WTC11 (cell line): ENCODE measurements around the gene TFAP2B. TPM values are rescaled to one million over a fixed set of nuclear protein-coding genes. Genes with fewer than 3 reads are reported as not detected.

Experiments
- ATF1 ChIP-seq: sonication (generic); formaldehyde crosslinking; IDR thresholded peaks from 2 replicates; pipeline ENCODE4 v1.8.1; 2023; ENCODE audit warnings: mild to moderate bottlenecking, moderate library complexity, missing genetic modification reagents
- ATF2 ChIP-seq: sonication (generic); formaldehyde crosslinking; IDR thresholded peaks from 2 replicates; pipeline ENCODE4 v1.8.1; 2022; ENCODE audit warnings: low read depth, missing genetic modification reagents, borderline replicate concordance
- ATF3 ChIP-seq: sonication (generic); formaldehyde crosslinking; conservative IDR thresholded peaks from 2 replicates; pipeline ENCODE4 v1.8.1; 2022; ENCODE audit warnings: mild to moderate bottlenecking, missing genetic modification reagents
- CDX4 ChIP-seq: fragments of 250-450 bp; sonication (Bioruptor Pico); IDR thresholded peaks from 2 replicates; pipeline ENCODE4 v1.9.0; 2021; ENCODE audit warnings: moderate library complexity, mild to moderate bottlenecking, inconsistent platforms, borderline replicate concordance
- CREM ChIP-seq: sonication (generic); formaldehyde crosslinking; IDR thresholded peaks from 2 replicates; pipeline ENCODE4 v1.8.1; 2022; ENCODE audit warnings: mild to moderate bottlenecking, missing genetic modification reagents, moderate library complexity
- ELF4 ChIP-seq: sonication (generic); formaldehyde crosslinking; IDR thresholded peaks from 2 replicates; pipeline ENCODE4 v1.8.1; 2022; ENCODE audit warnings: low read depth, mild to moderate bottlenecking, moderate library complexity, missing genetic modification reagents
- FOXP4 ChIP-seq: sonication (generic); formaldehyde crosslinking; IDR thresholded peaks from 2 replicates; pipeline ENCODE4 v1.8.0; 2022; ENCODE audit warnings: mild to moderate bottlenecking, missing genetic modification reagents
- GABPB1 ChIP-seq: sonication (generic); formaldehyde crosslinking; IDR thresholded peaks from 2 replicates; pipeline ENCODE4 v1.8.1; 2023; ENCODE audit warnings: mild to moderate bottlenecking, missing genetic modification reagents
- IRF2 ChIP-seq: sonication (generic); formaldehyde crosslinking; IDR thresholded peaks from 2 replicates; pipeline ENCODE4 v1.8.0; 2022; ENCODE audit warnings: low read depth, missing genetic modification reagents, borderline replicate concordance
- MAX ChIP-seq: sonication (generic); formaldehyde crosslinking; IDR thresholded peaks from 2 replicates; pipeline ENCODE4 v1.8.0; 2022; ENCODE audit warnings: mild to moderate bottlenecking, missing genetic modification reagents
- NFATC4 ChIP-seq: fragments of 250-450 bp; sonication (Bioruptor Pico); IDR thresholded peaks from 2 replicates; pipeline ENCODE4 v1.9.0; 2021; ENCODE audit warnings: mild to moderate bottlenecking
- NR1H2 ChIP-seq: sonication (generic); formaldehyde crosslinking; IDR thresholded peaks from 2 replicates; pipeline ENCODE4 v1.9.0; 2021; ENCODE audit warnings: mild to moderate bottlenecking, moderate library complexity, missing genetic modification reagents
- OVOL2 ChIP-seq: fragments of 250-450 bp; sonication (Bioruptor Pico); IDR thresholded peaks from 2 replicates; pipeline ENCODE4 v1.9.0; 2021; ENCODE audit warnings: mild to moderate bottlenecking, borderline replicate concordance
- PRDM15 ChIP-seq: sonication (generic); formaldehyde crosslinking; IDR thresholded peaks from 2 replicates; pipeline ENCODE4 v1.8.0; 2022; ENCODE audit warnings: missing genetic modification reagents
- STAT6 ChIP-seq: sonication (generic); formaldehyde crosslinking; conservative IDR thresholded peaks from 2 replicates; pipeline ENCODE4 v1.8.1; 2023; ENCODE audit warnings: mild to moderate bottlenecking, low read depth, missing genetic modification reagents, moderate library complexity
- TP53 ChIP-seq: sonication (generic); formaldehyde crosslinking; IDR thresholded peaks from 2 replicates; pipeline ENCODE4 v1.8.1; 2023; ENCODE audit warnings: mild to moderate bottlenecking, missing genetic modification reagents
- ZBTB43 ChIP-seq: sonication (generic); formaldehyde crosslinking; IDR thresholded peaks from 2 replicates; pipeline ENCODE4 v1.8.1; 2023; ENCODE audit warnings: mild to moderate bottlenecking, missing genetic modification reagents
- ZNF232 ChIP-seq: sonication (generic); formaldehyde crosslinking; IDR thresholded peaks from 2 replicates; pipeline ENCODE4 v1.8.0; 2022; ENCODE audit warnings: mild to moderate bottlenecking, missing genetic modification reagents
- ZNF396 ChIP-seq: fragments of 250-450 bp; sonication (Bioruptor Pico); IDR thresholded peaks from 2 replicates; pipeline ENCODE4 v1.8.0; 2021; ENCODE audit warnings: mild to moderate bottlenecking, moderate library complexity, borderline replicate concordance
- ZNF416 ChIP-seq: fragments of 250-450 bp; sonication (Bioruptor Pico); IDR thresholded peaks from 2 replicates; pipeline ENCODE4 v1.9.0; 2021; ENCODE audit warnings: mild to moderate bottlenecking, inconsistent platforms
- ZNF423 ChIP-seq: fragments of 250-450 bp; sonication (Bioruptor Pico); IDR thresholded peaks from 2 replicates; pipeline ENCODE4 v2.1.2; 2022; ENCODE audit warnings: mild to moderate bottlenecking, moderate library complexity
- ZNF671 ChIP-seq: fragments of 250-450 bp; sonication (Bioruptor Pico); IDR thresholded peaks from 2 replicates; pipeline ENCODE4 v1.8.0; 2021; ENCODE audit warnings: mild to moderate bottlenecking
- total RNA-seq: library from RNA; stranded (reverse); gene quantifications from 3 replicates; pipeline ENCODE4 v1.2.3, GENCODE V29; 2021

TFAP2B gene
- total RNA-seq, 1 experiment from 2014 or later: not detected

- TF ChIP-seq TP53 (CRISPR knock-in tag): no peak
- no peak for TF ChIP-seq PRDM15 (CRISPR knock-in tag)
- TF ChIP-seq CDX4 (CRISPR knock-in tag): no peak
- no peak for TF ChIP-seq ATF3 (CRISPR knock-in tag)
- no peak for TF ChIP-seq NFATC4 (CRISPR knock-in tag)
- no peak for TF ChIP-seq IRF2
- TF ChIP-seq NR1H2 (CRISPR knock-in tag): no peak
- TF ChIP-seq GABPB1: no peak
- TF ChIP-seq ATF2: no peak
- TF ChIP-seq ZNF671: no peak
- no peak for TF ChIP-seq OVOL2 (CRISPR knock-in tag)
- no peak for TF ChIP-seq ZBTB43 (CRISPR knock-in tag)
- no peak for TF ChIP-seq ZNF232 (CRISPR knock-in tag)
- no peak for TF ChIP-seq ELF4 (CRISPR knock-in tag)
- no peak for TF ChIP-seq STAT6 (CRISPR knock-in tag)
- no peak for TF ChIP-seq ZNF423 (CRISPR knock-in tag)
- TF ChIP-seq ATF1 (CRISPR knock-in tag): no peak
- 0 out of 2 replicates have a peak, but pooled peaks have one; percentile 41 for TF ChIP-seq MAX (CRISPR knock-in tag)
- no peak for TF ChIP-seq ZNF396
- no peak for TF ChIP-seq ZNF416 (CRISPR knock-in tag)
- TF ChIP-seq FOXP4 (CRISPR knock-in tag): no peak
- TF ChIP-seq CREM: no peak
Measured at GRCh38 chr6:50850223-50851048, 31.8 kb downstream of the TFAP2B start (continued).
